MG63 (cell line): Measurements from ENCODE around the gene MTCP1. TPM values are rescaled to one million over a fixed set of nuclear protein-coding genes. Genes with fewer than 3 reads are reported as not detected.

Experiments
- DNase-seq: peaks from one replicate; pipeline ENCODE4 v3.0.0-alpha.2; 2020
- H3K27me3 ChIP-seq: fragments of 250-450 bp; sonication (Bioruptor Pico); 2 replicates; pipeline ENCODE4 v1.5.1; 2020; ENCODE audit warnings: mild to moderate bottlenecking, moderate library complexity
- H3K36me3 ChIP-seq: fragments of 250-450 bp; sonication (Bioruptor Pico); 2 replicates; pipeline ENCODE4 v1.5.1; 2020; ENCODE audit warnings: mild to moderate bottlenecking, moderate library complexity
- H3K4me3 ChIP-seq: fragments of 250-450 bp; sonication (Bioruptor Pico); 2 replicates; pipeline ENCODE4 v1.5.1; 2020; ENCODE audit warnings: mild to moderate bottlenecking, moderate library complexity
- H3K9me3 ChIP-seq: fragments of 250-450 bp; sonication (Bioruptor Pico); 2 replicates; pipeline ENCODE4 v1.5.1; 2020; ENCODE audit warnings: mild to moderate bottlenecking, moderate library complexity
- total RNA-seq: library from RNA; depleted of rRNA; stranded (reverse); fragments of >200 nt; shearing (Covaris generic); gene quantifications from 2 replicates; pipeline ENCODE4 v1.2.3, GENCODE V29; 2014; ENCODE audit warnings: low replicate concordance; rRNA removed

Gene MTCP1
- total RNA-seq, 1 experiment from 2014 or later, result 14.6 TPM

- Histone ChIP-seq H3K4me3 (peak within 1 kb of the TSS; percentile 80), H3K9me3 (no peaks in the 10 kb centered on the region), H3K36me3 (no peaks in the 10 kb centered on the region), H3K27me3 (no peaks in the 10 kb centered on the region)
- peak; percentile 92 for DNase-seq
These were observed 44.0 kb downstream of the MTCP1 start, which contains the start of gene FUNDC2 for GRCh38 chrX:155026727-155027508. Gene FUNDC2 (plus strand): TSS chrX:155026844. CDS start chrX:155026939, 95 bp downstream.

GRCh38 chrX:155026420-155026726, 44.6 kb downstream of the MTCP1 start:
- H3K36me3 ChIP-seq, result no peaks in the 10 kb centered on the region
- H3K27me3 ChIP-seq, result no peaks in the 10 kb centered on the region
- no peak for DNase-seq
- H3K9me3 ChIP-seq, result no peaks in the 10 kb centered on the region
- peak overlapping the region; percentile 80 for H3K4me3 ChIP-seq

- Histone ChIP-seq H3K4me3 (no peak overlapping the region), H3K9me3 (no peaks in the 10 kb centered on the region), H3K36me3 (no peaks in the 10 kb centered on the region), H3K27me3 (no peaks in the 10 kb centered on the region)
- no peak for DNase-seq
These were observed 46.8 kb downstream of the MTCP1 start for GRCh38 chrX:155023907-155024833.

- Histone ChIP-seq H3K4me3 (no peak within 1 kb of the TSS), H3K27me3 (no peaks in the 10 kb centered on the region), H3K9me3 (no peaks in the 10 kb centered on the region), H3K36me3 (no peaks in the 10 kb centered on the region)
- no peak for DNase-seq
These were observed 48.4 kb downstream of the MTCP1 start, which contains the start of gene F8 for GRCh38 chrX:155022585-155022984. Gene F8 (minus strand): TSS chrX:155022723. CDS start chrX:155022552, 171 bp downstream.

GRCh38 chrX:155020591-155020990, 50.3 kb downstream of the MTCP1 start:
- Histone ChIP-seq H3K4me3 (no peak overlapping the region), H3K9me3 (no peaks in the 10 kb centered on the region), H3K36me3 (no peaks in the 10 kb centered on the region), H3K27me3 (no peaks in the 10 kb centered on the region)
- DNase-seq, result no peak

Other genes with a start within 250 kb of the MTCP1 start
- gene SMIM9, start 236.5 kb downstream of the MTCP1 start, total RNA-seq, result not detected in 2 replicates
- gene F8A1, start 184.8 kb downstream of the MTCP1 start, total RNA-seq, result 4.3 TPM in 1 of 2 replicates, not detected in the other
- gene F8, start 48.4 kb downstream of the MTCP1 start, total RNA-seq, result 5.6 and 7.4 TPM in 2 replicates
- gene FUNDC2, start 44.3 kb downstream of the MTCP1 start, total RNA-seq, result 61.9 and 104 TPM in 2 replicates
- 16.7 and 38.6 TPM in 2 replicates for gene CMC4, start within 50 bp of the MTCP1 start, total RNA-seq
- 1.5 and 4.9 TPM in 2 replicates for gene BRCC3, start 372 bp upstream of the MTCP1 start, total RNA-seq
- gene VBP1, start 145.3 kb upstream of the MTCP1 start, total RNA-seq, result 115 and 172 TPM in 2 replicates
- gene RAB39B, start 193.4 kb upstream of the MTCP1 start, total RNA-seq, result 1.6 and 1.7 TPM in 2 replicates